GM19328 (cell line): ENCODE measurements around the gene ODC1.
A peak's percentile ranks its signal among the peaks of the same experiment; 100 is the strongest.
"Not testable (repeated sequence)": the region's sequence is repeated elsewhere in the genome, so short reads cannot be mapped to it uniquely, and the experiment has no call there.

Experiments
- ATAC-seq: cut with Tn5 transposase; IDR thresholded peaks from one replicate; pipeline ENCODE4 v1.9.1; 2021; ENCODE audit warnings: mild to moderate bottlenecking, moderate library complexity; ENCODE audit not compliant: unreplicated experiment

ODC1 gene

GRCh38 chr2:10447895-10448575, at the start of gene ODC1:
Gene ODC1 (minus strand): TSS chr2:10448327. CDS start chr2:10445032, 3,295 bp downstream.
- ATAC-seq = peak; percentile 78

GRCh38 chr2:10497797-10498251, 49.7 kb upstream of the ODC1 start:
- no peak for ATAC-seq

GRCh38 chr2:10495988-10496313, 47.8 kb upstream of the ODC1 start:
- no peak for ATAC-seq

GRCh38 chr2:10495311-10495987, 47.3 kb upstream of the ODC1 start:
- ATAC-seq = no peak

- ATAC-seq = no peak
These were observed 46.4 kb upstream of the ODC1 start for GRCh38 chr2:10494351-10495066.

GRCh38 chr2:10493634-10494281, 45.6 kb upstream of the ODC1 start:
- ATAC-seq = peak; percentile 81

- ATAC-seq = no peak
These were observed 45.0 kb upstream of the ODC1 start for GRCh38 chr2:10493075-10493633.

GRCh38 chr2:10490806-10491291, 42.7 kb upstream of the ODC1 start:
- no peak for ATAC-seq

GRCh38 chr2:10489842-10490555, 41.9 kb upstream of the ODC1 start:
- no peak for ATAC-seq

- ATAC-seq = not testable (repeated sequence)
These were observed 40.0 kb upstream of the ODC1 start for GRCh38 chr2:10488142-10488541.

GRCh38 chr2:10487741-10488104, 39.6 kb upstream of the ODC1 start:
- ATAC-seq = not testable (repeated sequence)

GRCh38 chr2:10487081-10487740, 39.1 kb upstream of the ODC1 start:
- ATAC-seq = no peak

- no peak for ATAC-seq
These were observed 38.5 kb upstream of the ODC1 start for GRCh38 chr2:10486601-10487079.

GRCh38 chr2:10486091-10486490, 38.0 kb upstream of the ODC1 start:
- no peak for ATAC-seq

GRCh38 chr2:10482913-10483312, 34.8 kb upstream of the ODC1 start:
- no peak for ATAC-seq

GRCh38 chr2:10482460-10482859, 34.3 kb upstream of the ODC1 start:
- no peak for ATAC-seq

GRCh38 chr2:10481666-10482157, 33.6 kb upstream of the ODC1 start:
- ATAC-seq = no peak

- ATAC-seq = no peak
These were observed 33.0 kb upstream of the ODC1 start for GRCh38 chr2:10481055-10481665.

GRCh38 chr2:10480359-10480949, 32.3 kb upstream of the ODC1 start:
- ATAC-seq = no peak
